HG03342 (cell line): ENCODE measurements around the gene AP5Z1.

ENCODE experiments used
- ATAC-seq: cut with Tn5 transposase; IDR thresholded peaks from one replicate; pipeline ENCODE4 v1.9.1; 2021; ENCODE audit warnings: mild to moderate bottlenecking, moderate library complexity; ENCODE audit not compliant: unreplicated experiment

The AP5Z1 gene

GRCh38 chr7:4775250-4775847 is at the start of gene AP5Z1:
TSS of gene AP5Z1 (plus strand) at chr7:4775623. CDS start at chr7:4775716, 93 bp downstream.
- ATAC-seq: peak; percentile 87

GRCh38 chr7:4725850-4726450 is 49.5 kb upstream of the AP5Z1 start:
- no peak for ATAC-seq

DNA sequence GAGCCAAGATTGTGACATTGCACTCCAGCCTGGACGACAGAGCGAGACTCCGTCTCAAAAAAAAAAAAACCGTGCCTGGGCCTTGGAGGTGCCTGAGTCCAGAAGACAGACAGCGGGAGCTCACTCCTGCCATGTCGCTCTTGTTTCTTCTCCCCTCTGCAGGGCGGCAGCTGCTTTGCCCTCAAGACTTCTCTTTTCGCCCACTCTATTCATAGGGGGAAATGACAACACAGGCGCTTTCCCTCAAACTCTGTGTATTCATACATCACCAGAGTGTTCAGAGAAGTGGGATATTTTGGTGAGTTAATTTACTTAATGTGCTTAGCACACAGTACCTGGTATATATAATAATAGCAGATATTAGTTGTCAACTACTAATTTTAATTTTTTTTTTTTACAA is 48.9 kb upstream of the AP5Z1 start:
- no peak for ATAC-seq

DNA sequence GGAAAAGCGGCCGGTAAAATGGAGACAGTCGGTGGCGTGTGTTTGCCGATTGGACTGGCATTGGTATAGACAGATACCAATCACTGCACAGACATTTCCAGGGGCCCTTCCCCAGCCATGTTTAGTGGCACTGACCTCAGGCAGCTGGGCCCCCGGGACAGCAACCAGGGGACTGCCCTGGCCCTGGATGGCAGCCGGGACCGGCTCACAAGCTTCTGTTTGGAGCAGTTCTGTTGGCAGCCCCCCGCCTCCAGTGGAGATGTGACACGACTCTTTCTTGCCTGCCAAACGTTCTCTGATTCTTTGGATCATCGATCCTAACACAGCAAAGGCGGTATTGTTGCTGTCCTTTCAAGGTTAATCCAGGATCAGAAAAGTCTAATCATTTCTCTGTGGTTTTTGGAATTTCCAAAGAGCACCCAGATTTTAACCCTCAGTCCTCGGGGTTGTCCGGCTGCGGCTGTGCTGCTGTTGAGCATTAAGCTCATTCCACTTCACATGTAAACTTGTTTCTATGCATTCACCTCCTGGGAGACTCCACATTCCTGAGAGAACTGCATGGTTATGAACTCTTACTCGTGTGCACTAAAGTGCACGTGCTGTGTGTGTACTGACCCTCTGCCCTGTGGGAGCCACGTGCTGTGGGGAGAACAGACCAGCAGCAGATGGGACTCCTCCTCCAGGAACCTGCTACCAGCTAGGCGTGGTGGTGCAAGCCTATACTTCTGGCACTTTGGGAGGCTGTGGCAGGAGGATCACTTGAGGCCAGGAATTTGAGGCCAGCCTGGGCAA is 47.3 kb upstream of the AP5Z1 start:
- ATAC-seq: no peak

DNA sequence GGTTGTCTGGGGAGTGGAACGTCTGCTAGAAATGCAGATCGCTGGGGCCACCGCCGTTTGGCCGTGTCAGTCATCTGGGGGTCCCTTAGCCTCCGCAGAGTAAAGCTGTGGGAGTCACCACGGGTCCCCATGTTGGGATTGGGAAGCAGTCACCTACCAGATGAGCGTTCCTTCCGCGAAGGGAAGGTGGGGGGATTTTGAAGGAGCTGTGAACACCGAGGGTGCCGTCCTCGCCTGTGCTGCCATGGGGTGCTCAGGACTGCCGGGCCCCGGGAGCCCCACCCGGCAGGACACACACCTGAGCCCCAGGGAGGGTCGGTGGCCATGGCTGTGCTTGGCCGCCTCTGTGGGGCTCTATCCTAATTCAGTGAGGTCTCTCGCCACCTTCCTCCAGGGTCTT is 46.2 kb upstream of the AP5Z1 start:
- no peak for ATAC-seq

DNA sequence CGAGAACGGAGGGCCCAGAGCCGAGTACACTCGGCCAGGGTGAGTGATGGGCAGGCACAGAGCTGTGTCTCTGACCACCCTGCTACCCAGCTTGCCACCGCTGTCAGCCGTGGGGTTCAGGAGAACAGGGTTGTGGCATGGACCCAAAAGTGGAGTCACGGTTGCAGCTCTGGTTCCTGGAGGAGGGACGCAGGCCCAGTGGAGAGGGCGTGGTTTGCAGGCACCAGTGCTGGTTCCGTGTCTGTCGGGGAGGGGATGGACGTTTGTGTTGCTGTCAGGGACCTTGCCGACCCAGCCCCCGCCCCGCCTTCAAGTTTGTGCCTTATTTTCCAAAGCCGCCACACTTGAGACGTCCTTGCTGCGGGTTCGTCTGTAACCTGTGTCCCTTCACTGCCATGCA is 45.1 kb upstream of the AP5Z1 start:
- ATAC-seq: no peak

GRCh38 chr7:4730971-4731370 is 44.5 kb upstream of the AP5Z1 start:
- ATAC-seq: no peak

GRCh38 chr7:4731803-4732202 is 43.6 kb upstream of the AP5Z1 start:
- no peak for ATAC-seq

DNA sequence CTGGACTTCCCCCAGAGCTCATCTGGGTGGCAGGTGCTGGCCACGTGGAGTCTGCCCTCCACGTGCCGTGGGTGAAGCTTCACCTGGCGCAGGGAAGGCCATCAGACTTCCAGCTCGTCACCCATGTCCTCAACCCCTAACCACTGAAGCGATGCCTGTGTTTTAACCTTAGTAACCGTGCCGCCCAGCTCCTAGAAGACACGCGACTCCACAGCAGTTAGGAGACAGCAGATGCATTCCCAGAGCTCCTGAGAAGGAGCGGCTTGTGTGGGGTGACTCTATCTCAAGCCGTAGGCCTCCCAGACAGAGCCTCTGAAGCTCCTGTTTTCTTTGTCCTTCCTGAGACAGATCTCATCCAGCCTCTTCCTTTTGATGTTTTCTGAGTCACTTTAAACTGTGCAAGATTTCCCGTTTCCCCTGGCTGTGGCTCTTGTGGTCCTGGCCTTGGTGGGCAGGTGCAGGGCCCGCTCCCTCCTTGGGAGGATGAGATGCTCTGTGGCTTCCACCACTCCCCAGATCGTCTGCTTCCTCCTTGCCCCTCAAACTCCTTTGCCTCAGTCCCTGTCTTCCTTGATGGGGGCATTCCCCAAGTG is 41.4 kb upstream of the AP5Z1 start:
- ATAC-seq: no peak

- ATAC-seq: no peak
These were observed 40.7 kb upstream of the AP5Z1 start for GRCh38 chr7:4734587-4735345.

GRCh38 chr7:4737300-4737699 is 38.1 kb upstream of the AP5Z1 start:
- no peak for ATAC-seq

DNA sequence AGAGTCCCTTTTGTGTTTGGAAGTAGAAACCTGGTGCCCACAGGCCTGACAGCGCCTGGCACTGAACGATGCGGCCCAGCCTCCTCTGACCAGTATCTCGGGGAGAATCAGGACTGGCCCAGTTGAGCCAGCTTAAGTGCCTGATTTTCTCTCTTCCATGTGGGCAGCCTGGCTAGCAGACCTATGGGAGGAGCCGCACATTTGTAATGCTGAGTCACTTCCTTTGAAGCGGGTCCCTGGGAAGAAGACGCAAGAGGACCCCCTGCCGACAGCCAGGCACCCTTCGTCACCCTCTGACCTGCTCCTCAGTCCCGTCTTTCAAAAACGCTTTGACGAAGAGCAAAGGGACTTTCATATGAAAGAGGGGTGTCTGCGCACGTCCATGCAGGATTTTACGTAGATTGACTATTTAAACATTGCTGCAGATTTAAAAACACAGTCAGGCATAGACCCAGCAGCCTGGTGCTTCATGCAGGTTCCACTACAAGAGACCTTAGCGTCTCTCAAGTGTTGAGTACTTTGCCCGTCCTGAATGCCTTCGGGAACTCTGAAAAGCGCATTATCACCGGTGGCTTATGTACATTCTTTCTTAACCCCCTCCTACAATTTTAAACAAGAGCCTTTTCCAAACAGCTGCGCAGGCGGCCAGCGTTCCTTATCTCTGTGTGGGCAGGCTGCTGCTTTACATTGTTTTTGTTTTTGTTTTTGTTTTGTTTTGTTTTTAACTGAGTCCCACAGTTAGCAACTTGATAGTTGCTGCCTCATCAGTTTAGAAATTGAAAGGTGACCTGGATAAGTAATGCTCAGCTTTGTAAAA is 36.5 kb upstream of the AP5Z1 start:
- ATAC-seq: no peak

GRCh38 chr7:4739528-4739992 is 35.9 kb upstream of the AP5Z1 start:
- no peak for ATAC-seq

DNA sequence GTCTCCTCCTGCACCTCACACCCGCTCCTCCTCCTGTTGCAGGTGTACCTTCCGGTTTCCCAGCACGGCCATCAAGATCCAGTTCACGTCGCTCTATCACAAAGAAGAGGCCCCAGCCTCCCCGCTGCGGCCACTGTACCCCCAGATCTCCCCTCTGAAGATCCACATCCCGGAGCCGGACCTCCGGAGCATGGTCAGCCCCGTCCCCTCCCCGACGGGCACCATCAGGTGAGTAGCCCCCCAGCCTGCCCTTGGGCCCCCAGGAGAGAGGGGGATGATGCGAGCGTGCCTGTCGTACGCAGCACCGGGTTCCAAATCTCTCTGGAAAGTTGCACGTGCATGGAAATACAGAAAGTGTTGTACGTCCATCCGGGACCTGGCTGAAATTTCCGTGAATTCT is 34.6 kb upstream of the AP5Z1 start:
- no peak for ATAC-seq

GRCh38 chr7:4742051-4742573 is 33.3 kb upstream of the AP5Z1 start:
- ATAC-seq: no peak

DNA sequence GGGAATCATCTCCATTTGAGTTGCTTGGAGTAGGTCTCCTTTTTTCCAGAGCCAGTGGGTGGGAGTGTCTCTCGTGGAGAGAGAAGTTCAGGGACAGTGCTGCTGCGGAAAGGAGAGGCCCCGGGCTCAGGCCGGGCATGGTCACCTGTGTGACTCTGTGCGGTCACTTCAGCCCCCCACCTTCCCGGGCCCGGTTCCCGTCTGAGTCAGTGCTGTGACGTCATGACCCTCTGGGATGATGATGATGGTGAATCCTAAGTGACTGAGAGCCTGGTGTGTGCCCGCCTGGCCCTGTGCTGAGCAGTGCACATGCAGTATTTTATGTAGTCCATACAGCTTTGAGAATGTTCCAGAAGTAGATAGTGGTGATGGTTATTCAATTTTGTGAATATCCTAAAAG is 32.6 kb upstream of the AP5Z1 start:
- no peak for ATAC-seq

DNA sequence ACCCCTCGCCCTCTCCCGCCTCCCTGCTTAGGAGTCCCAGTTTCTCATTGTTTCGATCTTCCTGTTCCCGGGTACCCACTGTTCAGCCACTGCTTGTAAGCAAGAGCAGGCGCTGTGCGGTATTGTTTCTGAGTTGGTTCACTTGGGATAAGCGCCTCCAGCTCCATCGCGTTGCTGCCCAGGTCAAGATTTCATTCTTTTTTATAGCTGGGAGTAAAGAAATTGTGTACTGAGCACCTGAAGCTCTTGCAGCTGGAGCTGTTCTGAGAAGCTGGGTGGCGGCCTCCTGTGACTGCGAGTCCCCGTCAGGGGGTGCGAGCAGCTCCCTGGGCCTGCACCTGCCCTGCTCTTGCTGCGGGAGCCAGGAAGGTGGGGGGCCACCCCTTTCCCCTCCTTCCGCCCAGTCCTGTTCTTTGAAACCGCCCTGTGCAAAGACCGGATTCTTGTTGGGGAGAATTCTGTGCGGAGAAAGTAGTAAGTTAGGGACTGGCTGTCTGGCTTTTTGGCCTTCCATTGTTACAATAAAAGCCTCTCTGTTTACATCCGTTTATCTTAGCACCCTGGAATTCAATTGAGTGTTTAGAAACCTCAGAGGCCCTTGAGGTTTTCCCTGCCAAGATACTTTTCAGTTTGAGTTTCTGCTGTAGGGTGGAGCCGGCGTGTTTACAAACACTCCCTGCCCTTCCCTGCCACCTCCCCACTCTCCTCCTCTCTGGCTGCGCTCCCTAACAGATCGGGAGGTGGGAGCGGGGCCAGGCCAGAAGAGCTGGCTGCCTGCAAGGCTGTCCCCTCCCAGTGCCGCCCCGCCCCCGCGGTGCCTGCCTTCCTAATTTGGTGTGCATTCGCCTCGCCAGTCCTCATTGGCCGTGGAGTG is 30.8 kb upstream of the AP5Z1 start:
- peak; percentile 69 for ATAC-seq

GRCh38 chr7:4745265-4745919 is 30.0 kb upstream of the AP5Z1 start:
- no peak for ATAC-seq
